Epithelial cell of esophagus (primary cell): ENCODE results near the gene EGFL7.

Source experiments
- DNase-seq: peaks from one replicate; pipeline ENCODE4 v3.0.0; 2010; ENCODE audit warnings: low read depth
- H3K4me3 ChIP-seq: 2 replicates; pipeline ENCODE4 v1.5.1; 2011; ENCODE audit warnings: mild to moderate bottlenecking, low read length, control low read depth
- TF ChIP-seq, protein P1 (sequence below): IDR thresholded peaks from 2 replicates; pipeline ENCODE4 v1.5.1; 2011; ENCODE audit warnings: low read depth, mild to moderate bottlenecking, low read length, control low read depth, inconsistent platforms; ENCODE audit not compliant: insufficient read depth; ENCODE audit errors: missing control alignments

The EGFL7 gene

GRCh38 chr9:136720251-136720897 lies 57.7 kb downstream of the EGFL7 start:
- no peak overlapping the region for H3K4me3 ChIP-seq
- TF ChIP-seq, protein P1, sequence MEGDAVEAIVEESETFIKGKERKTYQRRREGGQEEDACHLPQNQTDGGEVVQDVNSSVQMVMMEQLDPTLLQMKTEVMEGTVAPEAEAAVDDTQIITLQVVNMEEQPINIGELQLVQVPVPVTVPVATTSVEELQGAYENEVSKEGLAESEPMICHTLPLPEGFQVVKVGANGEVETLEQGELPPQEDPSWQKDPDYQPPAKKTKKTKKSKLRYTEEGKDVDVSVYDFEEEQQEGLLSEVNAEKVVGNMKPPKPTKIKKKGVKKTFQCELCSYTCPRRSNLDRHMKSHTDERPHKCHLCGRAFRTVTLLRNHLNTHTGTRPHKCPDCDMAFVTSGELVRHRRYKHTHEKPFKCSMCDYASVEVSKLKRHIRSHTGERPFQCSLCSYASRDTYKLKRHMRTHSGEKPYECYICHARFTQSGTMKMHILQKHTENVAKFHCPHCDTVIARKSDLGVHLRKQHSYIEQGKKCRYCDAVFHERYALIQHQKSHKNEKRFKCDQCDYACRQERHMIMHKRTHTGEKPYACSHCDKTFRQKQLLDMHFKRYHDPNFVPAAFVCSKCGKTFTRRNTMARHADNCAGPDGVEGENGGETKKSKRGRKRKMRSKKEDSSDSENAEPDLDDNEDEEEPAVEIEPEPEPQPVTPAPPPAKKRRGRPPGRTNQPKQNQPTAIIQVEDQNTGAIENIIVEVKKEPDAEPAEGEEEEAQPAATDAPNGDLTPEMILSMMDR = no peak
- DNase-seq = no peak

- TF ChIP-seq, protein P1 = no peak
- H3K4me3 ChIP-seq = no peak overlapping the region
- no peak for DNase-seq
Measured at GRCh38 chr9:136720898-136721338, 58.2 kb downstream of the EGFL7 start.

GRCh38 chr9:136721339-136722092 lies 58.8 kb downstream of the EGFL7 start:
- DNase-seq = peak; percentile 95
- TF ChIP-seq, protein P1 = no peak
- H3K4me3 ChIP-seq = no peak overlapping the region
